Keratinocyte (primary cell): ENCODE measurements around the gene GGT5.
"Not testable (repeated sequence)": the region's sequence is repeated elsewhere in the genome, so short reads cannot be mapped to it uniquely, and the experiment has no call there.

Experiments
- CTCF ChIP-seq, 3 experiments: IDR thresholded peaks in 1 of 3; conservative IDR thresholded peaks in 1 of 3; optimal IDR thresholded peaks in 1 of 3; 2 replicates in 2 of 3; 3 replicates in 1 of 3; pipeline versions ENCODE3 to v1.5.1; 2011; ENCODE audit warnings: low read length in 3 of 3, mild to moderate bottlenecking in 3 of 3, moderate library complexity in 2 of 3, control low read depth in 1 of 3, inconsistent platforms in 1 of 3; ENCODE audit not compliant: insufficient read depth in 2 of 3; ENCODE audit errors: extremely low read depth in 1 of 3
- EZH2 ChIP-seq: IDR thresholded peaks from one replicate; pipeline ENCODE4 v1.6.1; 2012; ENCODE audit warnings: inconsistent platforms, mild to moderate bottlenecking, low read length, moderate library complexity

DNA sequence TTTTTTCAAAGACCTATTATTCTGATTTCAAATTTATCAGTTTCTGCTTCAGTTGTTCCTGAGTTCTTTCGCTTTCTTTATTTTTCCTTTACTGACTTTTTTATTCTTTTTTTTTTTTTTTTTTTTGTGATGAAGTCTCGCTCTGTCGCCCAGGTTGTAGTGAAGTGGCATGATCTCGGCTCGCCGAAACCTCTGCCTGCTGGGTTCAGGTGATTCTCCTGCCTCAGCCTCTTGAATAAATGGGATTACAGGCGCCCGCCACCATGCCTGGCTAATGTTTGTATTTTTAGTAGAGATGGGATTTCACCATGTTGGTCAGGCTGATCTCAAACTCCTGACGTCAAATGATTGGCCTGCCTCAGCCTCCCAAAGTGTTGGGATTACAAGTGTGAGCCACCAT lies 31.8 kb downstream of the GGT5 start:
- not testable (repeated sequence) for TF ChIP-seq CTCF (optimal IDR thresholded peaks at IDR 0.05 in 1 of 3, IDR thresholded peaks at IDR 0.05 in 1 of 3, conservative IDR thresholded peaks at IDR 0.05 in 1 of 3; ENCODE audit: extremely low read depth in 1 of 3, insufficient read depth in 2 of 3, low read length in 3 of 3); EZH2
